GM12878 (cell line): ENCODE data around the gene BEAN1. TPM values are rescaled to one million over a fixed set of nuclear protein-coding genes. Genes with fewer than 3 reads are reported as not detected.

Source experiments
- ATAC-seq: fragments of 200-7000 bp; cut with Tn5 transposase; 3 replicates; pipeline ENCODE4 v1.9.1; 2020; ENCODE audit warnings: mild to moderate bottlenecking, moderate library complexity
- BruUV-seq: library from RNA; stranded (reverse); fragments of 400-500 nt; replicated peaks from 2 replicates; lab custom pipeline; 2021; lab: Mats Ljungman, UMichigan
- CTCF ChIA-PET: fragments of 300-600 bp; sonication (Branson Sonifier 250); formaldehyde crosslinking; extraction: SDS; loops from one replicate; lab custom pipeline; 2021; ENCODE audit warnings: inconsistent platforms; lab: Yijun Ruan, JAX
- POLR2A ChIA-PET: fragments of 350-600 bp; formaldehyde crosslinking; extraction: SDS; loops from one replicate; lab custom pipeline; 2021; ENCODE audit warnings: inconsistent platforms; lab: Charles Lee
- RAD21 ChIA-PET: fragments of 300-600 bp; sonication (Branson Sonifier 250); formaldehyde crosslinking; loops from one replicate; lab custom pipeline; 2023; ENCODE audit warnings: antibody characterized with exemption; ENCODE audit not compliant: unreplicated experiment; lab: Charles Lee
- SMC1A ChIA-PET: fragments of 300-600 bp; sonication (Branson Sonifier 250); formaldehyde crosslinking; loops from one replicate; lab custom pipeline; 2023; ENCODE audit not compliant: unreplicated experiment, uncharacterized antibody; lab: Charles Lee
- DNase-seq: peaks from one replicate; pipeline ENCODE4 v3.0.0-alpha.2; 2011; ENCODE audit warnings: low read depth, low spot score
- FAIRE-seq: peaks from 3 replicates; lab custom pipeline; 2011; peaks lifted over from hg19 to GRCh38; lab: Jason Lieb, UNC
- H2AFZ ChIP-seq: 2 replicates; pipeline ENCODE4 v1.6.0; 2011; ENCODE audit warnings: low read depth, low read length, control low read depth; ENCODE audit not compliant: control insufficient read depth
- H3K27ac ChIP-seq: 2 replicates; pipeline ENCODE4 v1.5.1; 2011; ENCODE audit warnings: control low read depth; ENCODE audit not compliant: control insufficient read depth, insufficient read depth
- H3K27me3 ChIP-seq, 2 experiments: replicated peaks in 1 of 2; 2 replicates each; pipeline versions ENCODE4 v1.6.0 to v1.6.1; 2011; ENCODE audit warnings: low read length in 1 of 2; ENCODE audit not compliant: control insufficient read depth in 2 of 2, insufficient read depth in 2 of 2
- H3K36me3 ChIP-seq, 2 experiments: 2 replicates each; pipeline ENCODE4 v1.5.1; 2011; ENCODE audit warnings: low read length in 1 of 2; ENCODE audit not compliant: control insufficient read depth in 2 of 2, insufficient read depth in 2 of 2
- H3K4me1 ChIP-seq: 2 replicates; pipeline ENCODE4 v1.6.1; 2011; ENCODE audit warnings: mild to moderate bottlenecking, low read length, moderate library complexity, mixed read lengths; ENCODE audit not compliant: control insufficient read depth, insufficient read depth
- H3K4me2 ChIP-seq: 2 replicates; pipeline ENCODE4 v1.6.0; 2011; ENCODE audit warnings: control low read depth; ENCODE audit not compliant: control insufficient read depth, insufficient read depth
- H3K4me3 ChIP-seq: fragments of 200-600 bp; sonication (generic); 2 replicates; pipeline ENCODE4 v1.5.1; 2016
- H3K79me2 ChIP-seq: 2 replicates; pipeline ENCODE4 v1.6.0; 2011; ENCODE audit warnings: low read length; ENCODE audit not compliant: control insufficient read depth, insufficient read depth
- H3K9ac ChIP-seq: 2 replicates; pipeline ENCODE4 v1.8.0; 2011; ENCODE audit warnings: low read length, control low read depth, mixed read lengths; ENCODE audit not compliant: control insufficient read depth, insufficient read depth
- H3K9me3 ChIP-seq: replicated peaks from 3 replicates; pipeline ENCODE4 v1.5.1; 2011; ENCODE audit warnings: mild to moderate bottlenecking, low read length; ENCODE audit not compliant: control insufficient read depth, insufficient read depth
- H4K20me1 ChIP-seq: 2 replicates; pipeline ENCODE4 v1.6.0; 2011; ENCODE audit not compliant: control insufficient read depth, insufficient read depth
- ASH2L ChIP-seq: fragments of 300-600, 200-600 bp; sonication (generic); IDR thresholded peaks from 2 replicates; pipeline ENCODE4 v1.6.1; 2017; ENCODE audit warnings: low read depth, mild to moderate bottlenecking, borderline replicate concordance
- CEBPZ ChIP-seq: fragments of 150-350 bp; IDR thresholded peaks from 2 replicates; pipeline ENCODE4 v1.6.1; 2016; ENCODE audit warnings: low read depth, low read length
- CHD4 ChIP-seq: fragments of 200-600 bp; sonication (generic); IDR thresholded peaks from 2 replicates; pipeline ENCODE4 v1.6.1; 2016; ENCODE audit warnings: mild to moderate bottlenecking
- CREB1 ChIP-seq: IDR thresholded peaks from 2 replicates; pipeline ENCODE4 v1.6.1; 2012; ENCODE audit warnings: low read depth, mild to moderate bottlenecking, inconsistent platforms
- ETV6 ChIP-seq, 2 experiments: fragments of 450-650 bp in 1 of 2; IDR thresholded peaks in 1 of 2; conservative IDR thresholded peaks in 1 of 2; 2 replicates each; pipeline ENCODE4 v1.6.1; 2014; ENCODE audit warnings: antibody characterized with exemption in 1 of 2, borderline replicate concordance in 1 of 2, low read depth in 1 of 2, mild to moderate bottlenecking in 1 of 2, moderate library complexity in 1 of 2
- EZH2 ChIP-seq: IDR thresholded peaks from 2 replicates; pipeline ENCODE4 v1.6.1; 2012; ENCODE audit warnings: low read depth, mild to moderate bottlenecking, control low read depth, inconsistent platforms, low read length, borderline replicate concordance; ENCODE audit not compliant: control insufficient read depth
- GABPA ChIP-seq: IDR thresholded peaks from 2 replicates; pipeline ENCODE4 v1.6.1; 2014; ENCODE audit warnings: antibody characterized with exemption, low read depth, mild to moderate bottlenecking, inconsistent platforms
- GATAD2B ChIP-seq: fragments of 450-650 bp; conservative IDR thresholded peaks from 2 replicates; pipeline ENCODE4 v1.6.1; 2017; ENCODE audit warnings: low read depth, mild to moderate bottlenecking, moderate library complexity
- KAT2A ChIP-seq: conservative IDR thresholded peaks from 2 replicates; pipeline ENCODE4 v1.6.1; 2011; ENCODE audit warnings: low read depth, low read length; ENCODE audit not compliant: control insufficient read depth
- MYC ChIP-seq: IDR thresholded peaks from 2 replicates; pipeline ENCODE4 v1.6.1; 2011; ENCODE audit warnings: mild to moderate bottlenecking, low read length, moderate library complexity, inconsistent platforms; ENCODE audit not compliant: insufficient read depth, insufficient replicate concordance, insufficient read length, severe bottlenecking
- NFIC ChIP-seq: IDR thresholded peaks from 2 replicates; pipeline ENCODE4 v1.6.1; 2012; ENCODE audit warnings: low read depth, mild to moderate bottlenecking, inconsistent platforms, low read length, moderate library complexity
- NFYA ChIP-seq: IDR thresholded peaks from 2 replicates; pipeline ENCODE4 v1.6.1; 2011; ENCODE audit warnings: low read depth, mild to moderate bottlenecking, low read length, improper control_type of control experiment, borderline replicate concordance
- SIN3A ChIP-seq: IDR thresholded peaks from 2 replicates; pipeline ENCODE4 v1.6.1; 2012; ENCODE audit warnings: low read depth, low read length, improper control_type of control experiment
- TCF3 ChIP-seq: IDR thresholded peaks from 2 replicates; pipeline ENCODE4 v1.6.1; 2012; ENCODE audit warnings: low read depth, mild to moderate bottlenecking, low read length, borderline replicate concordance; ENCODE audit not compliant: insufficient read depth
- WRNIP1 ChIP-seq: IDR thresholded peaks from 2 replicates; pipeline ENCODE4 v1.6.1; 2011; ENCODE audit warnings: low read depth, low read length, improper control_type of control experiment, borderline replicate concordance
- ZNF217 ChIP-seq: fragments of 450-650 bp; IDR thresholded peaks from 2 replicates; pipeline ENCODE4 v1.6.1; 2017; ENCODE audit warnings: antibody characterized with exemption, mild to moderate bottlenecking
- WGBS: methylation state at CpG from one replicate; pipeline ENCODE4 v1.1.6; 2016; ENCODE audit warnings: low lambda C conversion rate; ENCODE audit not compliant: insufficient replicate concordance, insufficient coverage; ENCODE audit errors: missing lambda C conversion rate; 5-methylcytosine and 5-hydroxymethylcytosine counted together
- in situ Hi-C: fragments of 300-500 bp; cut with MboI; formaldehyde crosslinking; loops from 9 replicates; pipeline ENCODE4 v1.14.3; 2018; ENCODE audit warnings: mixed read lengths
- intact Hi-C: fragments of 100-400 bp; cut with micrococcal nuclease; formaldehyde crosslinking; loops from one replicate; pipeline ENCODE4 v1.14.2; 2022; ENCODE audit not compliant: unreplicated experiment
- polyA plus RNA-seq, 11 experiments: library from polyadenylated mRNA; depleted of rRNA in 4 of 11; unstranded in 6 of 11; stranded (reverse) in 5 of 11; fragments of >200 nt; fragmentation: Nextera tagmentation in 4 of 11; fragmentation: Illumina TruSeq in 1 of 11; extraction: Ambion mirVana in 4 of 11; extraction: Trizol in 1 of 11; gene quantifications; 1 replicate in 1 of 11; 2 replicates in 10 of 11; pipeline versions ENCODE4 v1.2.1 to v1.2.3, GENCODE V29; 2011 to 2016; ENCODE audit warnings: inconsistent platforms in 2 of 11, missing spikeins in 2 of 11, low read depth in 1 of 11
- total RNA-seq, 4 experiments: library from RNA; depleted of rRNA in 3 of 4; stranded (reverse); fragments of >200 nt in 3 of 4; fragmentation: Illumina TruSeq in 1 of 4; extraction: Trizol in 1 of 4; gene quantifications; 2 replicates each; pipeline versions ENCODE4 v1.2.1 to v1.2.3, GENCODE V29; 2013 to 2021

Gene BEAN1
- total and polyA plus RNA-seq, 10 of the 15 experiments (the other 5 are each of a cell fraction or from before 2014, with no cell fraction given), result not detected

GRCh38 chr16:66517586-66518263, 90.6 kb downstream of the BEAN1 start (continued):
- TF ChIP-seq TCF3, result no peak
- no peak for TF ChIP-seq WRNIP1
- 0 out of 2 replicates have a peak, but pooled peaks have one; percentile 41 for TF ChIP-seq SIN3A
- TF ChIP-seq, all 136 proteins: peak for 3

- POLR2A ChIA-PET, result interaction anchor here (1.0 to 3.1 kb wide), 2 partner anchors 28 to 43 kb away, joined by 3 to 18 read pairs; no protein-coding TSS in a partner anchor
- no peaks in the 10 kb centered on the region for H3K27me3 ChIP-seq
- SMC1A ChIA-PET, result interaction anchor here (0.7 to 5.4 kb wide), 7 partner anchors 7 to 70 kb away, joined by 3 to 86 read pairs (median 3); partner anchors contain the start of genes CKLF and TK2
- RAD21 ChIA-PET, result interaction anchor here (1.0 to 1.6 kb wide), 4 partner anchors 11 to 62 kb away, joined by 3 to 8 read pairs (median 4); partner anchors contain the start of gene CKLF
- no peak for FAIRE-seq
- WGBS, result 75% methylated on average over 11 of the region's 11 CpGs
- H3K36me3 ChIP-seq, result no peaks in the 10 kb centered on the region; a peak in 1 of 4 replicates
- no peak overlapping the region for H3K9ac ChIP-seq
- peaks cover 75% of the 10 kb centered on the region for H3K4me1 ChIP-seq
- H2AFZ ChIP-seq, result no peak overlapping the region
- no peak for ATAC-seq
- H3K27ac ChIP-seq, result no peak overlapping the region
- 0 out of 2 replicates have a peak overlapping the region, but pooled peaks have one; percentile 10 for H3K4me2 ChIP-seq
- BruUV-seq, result no TSS peak
- in situ Hi-C loops, result no loop called here
- CTCF ChIA-PET, result interaction anchor here (3.0 to 6.0 kb wide), 2 partner anchors 32 to 70 kb away, joined by 20 to 35 read pairs; partner anchors contain the start of genes CKLF and TK2
- no peaks in the 10 kb centered on the region for H3K9me3 ChIP-seq
- H4K20me1 ChIP-seq, result no peaks in the 10 kb centered on the region
- no peak for DNase-seq
- H3K79me2 ChIP-seq, result no peaks in the 10 kb centered on the region
- H3K4me3 ChIP-seq, result no peak overlapping the region
- intact Hi-C loops, result no loop called here
- TF ChIP-seq CHD4 (no peak), ASH2L (no peak), KAT2A (no peak), NFIC (no peak), MYC (no peak), CEBPZ (no peak), GATAD2B (no peak), ETV6 (conservative IDR thresholded peaks at IDR 0.05 in 1 of 2, IDR thresholded peaks at IDR 0.05 in 1 of 2; ENCODE audit: borderline replicate concordance in 1 of 2, low read depth in 1 of 2) (no peak), GABPA (no peak), ZNF217 (no peak), NFYA (no peak), EZH2 (no peak), CREB1 (no peak)
Observed at GRCh38 chr16:66519482-66520373, 92.6 kb downstream of the BEAN1 start.
